Activated CD8-positive, alpha-beta memory T cell treated with anti-CD3 and anti-CD28 coated beads, Interleukin-2, amount 50 U/mL, for 24 hours (primary cell): ENCODE data around the gene CLCC1.
"Not testable (repeated sequence)": the region's sequence is repeated elsewhere in the genome, so short reads cannot be mapped to it uniquely, and the experiment has no call there.

Experiments used
- DNase-seq: peaks from one replicate; pipeline ENCODE4 v3.0.0-alpha.2; 2020; ENCODE audit errors: extremely low read depth

CLCC1 gene, protein sequence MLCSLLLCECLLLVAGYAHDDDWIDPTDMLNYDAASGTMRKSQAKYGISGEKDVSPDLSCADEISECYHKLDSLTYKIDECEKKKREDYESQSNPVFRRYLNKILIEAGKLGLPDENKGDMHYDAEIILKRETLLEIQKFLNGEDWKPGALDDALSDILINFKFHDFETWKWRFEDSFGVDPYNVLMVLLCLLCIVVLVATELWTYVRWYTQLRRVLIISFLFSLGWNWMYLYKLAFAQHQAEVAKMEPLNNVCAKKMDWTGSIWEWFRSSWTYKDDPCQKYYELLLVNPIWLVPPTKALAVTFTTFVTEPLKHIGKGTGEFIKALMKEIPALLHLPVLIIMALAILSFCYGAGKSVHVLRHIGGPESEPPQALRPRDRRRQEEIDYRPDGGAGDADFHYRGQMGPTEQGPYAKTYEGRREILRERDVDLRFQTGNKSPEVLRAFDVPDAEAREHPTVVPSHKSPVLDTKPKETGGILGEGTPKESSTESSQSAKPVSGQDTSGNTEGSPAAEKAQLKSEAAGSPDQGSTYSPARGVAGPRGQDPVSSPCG

DNA sequence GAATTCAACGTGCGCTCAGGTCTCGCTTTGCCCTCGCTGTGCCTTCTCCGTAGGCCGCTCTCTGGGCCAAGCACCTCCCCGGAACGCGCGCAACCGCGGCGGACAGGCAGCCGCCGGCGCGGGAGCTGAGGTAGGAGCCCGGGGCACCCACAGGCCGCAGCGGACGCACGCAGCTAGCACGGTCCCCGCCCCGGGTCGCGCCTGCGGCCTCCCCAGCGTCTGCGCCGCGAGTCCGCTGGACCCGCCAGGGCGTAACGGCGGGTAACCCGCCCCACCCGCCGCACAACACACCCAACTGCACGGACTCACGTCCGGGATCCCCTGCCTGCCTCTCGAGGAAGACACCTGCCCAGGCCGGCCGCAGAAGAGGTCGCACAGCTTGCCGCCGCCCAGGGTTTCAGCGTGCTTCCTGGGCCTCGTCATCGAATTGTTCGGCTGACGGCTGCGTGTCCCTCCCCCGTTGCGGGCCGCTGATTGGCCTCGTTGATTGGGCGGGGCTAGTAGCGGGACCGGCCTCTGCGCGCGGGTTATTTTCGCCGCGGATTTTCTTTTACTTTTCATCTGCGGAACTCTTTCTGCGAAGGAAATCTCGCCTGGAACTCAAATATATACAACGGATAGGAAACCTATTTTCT lies at the start of gene CLCC1:
Gene CLCC1, minus strand, starts transcription at position 433 of the 635 bp plus-strand sequence. CDS start 13,047 bp downstream, outside the sequence.
- DNase-seq = peak; percentile 79

- DNase-seq = no peak
These were observed 48.1 kb upstream of the CLCC1 start for GRCh38 chr1:109011335-109011734.

DNA sequence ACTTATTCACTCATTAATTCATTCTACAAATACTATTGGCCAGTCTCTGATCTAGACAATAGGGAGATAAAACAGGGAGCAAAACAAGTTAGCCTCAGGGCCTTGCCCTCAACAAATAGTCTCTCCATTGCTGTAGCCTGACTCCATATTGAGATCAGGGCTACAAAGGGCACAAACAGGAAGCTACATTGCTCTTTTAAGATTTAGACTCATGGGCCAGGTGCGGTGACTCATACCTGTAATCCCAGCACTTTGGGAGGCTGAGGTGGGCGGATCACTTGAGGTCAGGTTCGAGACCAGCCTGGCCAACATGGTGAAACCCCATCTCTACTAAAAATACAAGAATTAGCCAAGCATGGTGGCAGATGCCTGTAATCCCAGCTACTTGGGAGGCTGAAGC lies 33.3 kb upstream of the CLCC1 start:
- DNase-seq = not testable (repeated sequence)

DNA sequence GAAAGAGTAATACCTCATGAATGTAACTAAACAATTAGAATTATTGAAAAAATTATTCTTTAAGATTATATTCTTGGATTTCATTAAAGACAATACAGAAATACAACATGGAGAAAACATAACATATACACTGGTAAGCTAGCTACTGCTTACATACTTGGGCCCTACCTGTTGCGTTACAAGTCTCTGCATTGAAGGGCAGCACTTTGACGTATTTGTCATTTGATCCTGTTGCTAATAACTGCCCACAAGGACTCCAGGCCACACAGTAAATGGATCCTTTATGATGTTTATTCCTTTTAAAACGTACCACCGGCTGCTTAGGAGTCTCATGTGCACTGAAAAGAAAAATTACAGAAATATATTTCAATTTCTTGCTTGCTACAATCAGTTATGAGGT lies 19.8 kb upstream of the CLCC1 start:
- no peak for DNase-seq

GRCh38 chr1:108976658-108977057 lies 13.4 kb upstream of the CLCC1 start:
- no peak for DNase-seq

- DNase-seq = no peak
These were observed 9.7 kb upstream of the CLCC1 start for GRCh38 chr1:108972951-108973350.

DNA sequence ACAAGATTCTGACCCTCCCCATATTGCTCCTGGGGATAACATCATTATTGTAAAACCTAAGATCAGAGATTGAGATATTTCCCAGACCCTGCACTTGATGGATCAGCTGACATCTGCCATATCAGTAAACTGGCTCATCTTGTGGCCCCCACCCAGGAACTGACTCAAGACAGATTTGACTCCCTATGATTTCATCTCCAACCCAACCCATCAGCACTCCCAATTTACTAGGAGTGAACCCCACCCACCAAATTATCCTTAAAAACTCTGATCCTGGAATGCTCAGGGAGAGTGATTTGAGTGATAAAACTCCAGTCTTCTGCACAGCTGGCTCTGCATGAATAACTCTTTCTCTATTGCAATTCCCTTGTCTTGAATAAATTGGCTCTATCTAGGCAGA lies 6.1 kb upstream of the CLCC1 start:
- DNase-seq = no peak

GRCh38 chr1:108962681-108963051 lies 618 bp downstream of the CLCC1 start:
- DNase-seq = no peak

DNA sequence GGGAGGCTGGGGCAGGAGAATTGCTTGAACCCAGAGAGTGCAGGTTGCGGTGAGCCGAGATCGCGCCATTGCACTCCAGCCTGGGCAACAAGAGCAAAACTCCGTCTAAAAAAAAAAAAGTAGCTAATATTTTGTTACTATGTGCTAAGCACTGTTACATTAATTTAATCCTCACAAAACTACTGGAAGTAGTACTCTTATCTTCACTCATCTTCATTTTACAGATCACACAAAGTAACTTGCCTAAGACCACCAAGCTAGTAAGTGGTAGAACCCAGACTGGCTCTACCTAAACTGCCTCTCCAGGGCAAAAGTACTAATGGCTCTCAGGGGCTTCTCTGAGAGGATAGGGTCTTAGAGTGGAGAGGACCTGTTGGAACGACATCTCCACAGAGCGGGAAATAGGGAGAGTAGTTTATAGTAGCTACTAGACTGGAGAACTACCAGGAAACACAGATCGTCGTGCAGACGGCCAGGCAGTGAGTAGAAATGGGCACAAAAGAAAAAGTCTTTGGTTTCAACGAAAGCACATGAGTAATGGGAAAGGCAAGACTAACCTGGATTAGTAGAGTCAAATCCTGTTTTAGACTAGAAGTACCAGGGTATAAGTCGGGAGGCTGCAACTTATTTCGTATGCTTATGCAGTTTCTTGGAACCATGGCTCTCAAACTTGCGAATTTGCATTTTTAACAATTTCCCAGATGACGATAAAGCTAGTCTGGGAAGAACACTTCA lies 1.4 kb downstream of the CLCC1 start:
- no peak for DNase-seq

GRCh38 chr1:108961198-108961597 lies 2.1 kb downstream of the CLCC1 start:
- DNase-seq = no peak

GRCh38 chr1:108960719-108961118 lies 2.6 kb downstream of the CLCC1 start:
- no peak for DNase-seq

GRCh38 chr1:108957888-108958287 lies 5.4 kb downstream of the CLCC1 start:
- DNase-seq = no peak

DNA sequence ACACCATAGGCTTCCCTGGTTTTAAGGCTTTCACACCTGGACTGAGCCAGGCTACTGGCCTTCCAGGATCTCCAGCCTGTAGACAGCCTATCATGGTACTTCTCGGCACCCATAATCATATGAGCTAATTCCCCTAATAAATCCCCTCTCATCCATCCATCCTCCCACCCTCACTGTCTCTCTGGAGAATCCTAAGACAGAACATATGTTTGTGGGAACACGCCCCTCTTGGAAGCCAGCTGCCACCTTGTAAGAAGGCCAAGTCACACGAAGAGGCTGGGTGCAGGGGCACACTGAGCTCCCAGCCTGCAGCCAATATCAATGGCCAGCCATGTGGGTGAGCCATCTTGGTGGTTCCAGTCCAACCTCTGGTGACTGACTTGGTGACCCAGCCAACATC lies 7.4 kb downstream of the CLCC1 start:
- DNase-seq = no peak

DNA sequence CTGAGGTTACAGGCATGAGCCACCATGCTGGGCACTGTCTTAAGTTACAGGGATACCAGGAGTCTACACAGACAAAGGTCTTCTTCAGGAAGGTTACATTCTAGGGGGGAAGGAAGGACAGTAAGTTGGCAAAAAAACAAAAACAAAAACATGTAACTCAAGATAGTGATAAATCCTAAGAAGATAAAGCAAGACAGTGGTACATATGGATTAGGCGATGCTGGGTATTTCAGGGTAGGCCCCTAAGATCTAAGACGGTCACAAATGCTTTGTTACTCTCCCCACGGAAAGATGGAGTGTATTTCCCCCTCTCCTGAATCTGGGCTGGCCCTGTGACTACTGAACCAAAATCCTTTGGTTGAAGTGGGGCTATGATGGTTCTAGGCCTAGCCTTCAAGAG lies 8.2 kb downstream of the CLCC1 start:
- no peak for DNase-seq

DNA sequence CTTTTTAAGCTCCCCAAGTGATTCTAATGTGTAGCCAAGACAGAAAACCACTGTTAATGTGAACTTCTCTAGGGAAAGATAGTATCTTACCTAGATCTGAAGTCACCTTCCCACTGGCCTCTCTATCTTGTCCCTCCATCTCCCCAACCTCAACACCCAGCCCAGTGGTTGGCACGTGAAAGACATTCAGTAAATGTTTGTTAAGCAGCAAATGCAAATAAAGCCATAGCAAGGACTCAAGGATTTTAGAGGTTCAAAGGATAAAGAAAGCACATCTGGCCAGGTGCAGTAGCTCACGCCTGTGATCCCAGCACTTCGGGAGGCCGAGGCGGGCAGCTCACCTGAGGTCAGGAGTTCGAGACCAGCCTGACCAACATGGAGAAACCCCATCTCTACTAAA lies 9.8 kb downstream of the CLCC1 start:
- no peak for DNase-seq

GRCh38 chr1:108951242-108951641 lies 12.0 kb downstream of the CLCC1 start:
- no peak for DNase-seq

- DNase-seq = no peak
These were observed 14.2 kb downstream of the CLCC1 start for GRCh38 chr1:108949044-108949443.

GRCh38 chr1:108947871-108948525 lies 15.3 kb downstream of the CLCC1 start:
- DNase-seq = no peak

DNA sequence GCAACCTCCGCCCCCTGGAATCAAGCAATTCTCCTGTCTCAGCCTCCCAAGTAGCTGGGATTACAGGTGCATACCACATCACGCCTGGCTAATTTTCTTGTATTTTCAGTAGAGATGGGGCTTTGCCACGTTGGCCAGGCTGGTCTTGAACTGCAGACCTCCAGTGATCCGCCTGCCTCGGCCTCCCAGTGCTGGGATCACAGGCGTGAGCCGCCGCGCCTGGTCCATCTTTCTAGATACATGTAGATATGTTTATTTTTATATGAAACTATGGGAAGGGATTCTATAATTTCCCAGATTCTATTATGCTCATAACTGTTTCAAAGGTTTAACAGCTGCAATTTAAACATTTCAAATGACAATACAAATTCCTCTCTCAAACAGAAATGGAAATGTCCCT lies 27.1 kb downstream of the CLCC1 start:
- DNase-seq = no peak

GRCh38 chr1:108933944-108934343 lies 29.3 kb downstream of the CLCC1 start:
- DNase-seq = no peak

- not testable (repeated sequence) for DNase-seq
These were observed 35.7 kb downstream of the CLCC1 start for GRCh38 chr1:108927565-108927964.

DNA sequence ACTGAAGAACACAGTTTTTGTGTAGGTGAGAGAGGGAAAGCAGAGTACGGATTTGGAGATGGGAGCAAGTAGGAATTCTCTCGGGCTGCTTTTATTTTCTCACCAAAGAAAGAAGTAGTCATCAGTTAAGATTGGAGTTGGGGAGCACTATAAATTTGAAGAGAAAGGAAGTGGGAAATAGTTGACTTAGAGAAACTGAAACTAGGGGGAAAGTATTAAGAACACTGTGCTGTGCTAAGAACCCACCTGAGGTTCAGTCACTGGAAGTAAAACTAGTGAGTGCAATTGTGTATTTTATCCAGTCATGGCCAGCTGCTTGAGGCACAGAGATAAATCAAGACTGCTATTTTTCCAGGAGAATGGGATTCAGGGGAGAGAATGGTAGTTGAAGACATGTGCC lies 37.4 kb downstream of the CLCC1 start:
- no peak for DNase-seq
